Mesothelial cell of epicardium (in vitro differentiated cells): Measurements from ENCODE around the gene CCDC137. TPM values are rescaled to one million over a fixed set of nuclear protein-coding genes. Genes with fewer than 3 reads are reported as not detected.

ENCODE experiments used
- DNase-seq, 2 experiments: peaks; one replicate each; pipeline ENCODE4 v3.0.0; 2021; ENCODE audit warnings: low spot score in 2 of 2; ENCODE audit not compliant: unreplicated experiment in 2 of 2
- H3K27ac Mint-ChIP-seq: 2 replicates; pipeline ENCODE4 v1.8.0; 2021; ENCODE audit warnings: mixed read lengths
- H3K27me3 Mint-ChIP-seq: 2 replicates; pipeline ENCODE4 v1.8.0; 2021; ENCODE audit warnings: low read depth, mixed read lengths
- H3K36me3 Mint-ChIP-seq: 2 replicates; pipeline ENCODE4 v1.8.0; 2021; ENCODE audit warnings: mixed read lengths
- H3K4me1 Mint-ChIP-seq: 2 replicates; pipeline ENCODE4 v1.8.0; 2021; ENCODE audit warnings: mixed read lengths
- H3K4me3 Mint-ChIP-seq: 2 replicates; pipeline ENCODE4 v1.8.0; 2021; ENCODE audit warnings: mild to moderate bottlenecking, moderate library complexity, mixed read lengths
- H3K9me3 Mint-ChIP-seq: 2 replicates; pipeline ENCODE4 v1.8.0; 2021; ENCODE audit warnings: mixed read lengths
- CTCF ChIP-seq: fragments of 200-600 bp; sonication (generic); IDR thresholded peaks from one replicate; pipeline ENCODE4 v1.5.0; 2021; ENCODE audit warnings: antibody characterized with exemption; ENCODE audit not compliant: unreplicated experiment
- microRNA-seq: library from miRNA; unstranded; fragments of <30 nt; microRNA quantifications from one replicate; pipeline ENCODE4 v1.2.0, GENCODE V29; 2021; ENCODE audit warnings: inconsistent platforms, mixed read lengths
- total RNA-seq: library from RNA; stranded (reverse); gene quantifications from 3 replicates; pipeline ENCODE4 v1.2.1, GENCODE V29; 2021

CCDC137 gene
- total RNA-seq, 1 donor from 2014 or later: 19.6 TPM

- H3K27ac Mint-ChIP-seq: no peak overlapping the region
- peaks cover 7% of the 10 kb centered on the region for H3K27me3 Mint-ChIP-seq
- no peaks in the 10 kb centered on the region for H3K4me1 Mint-ChIP-seq
- no peaks in the 10 kb centered on the region for H3K36me3 Mint-ChIP-seq
- no peak overlapping the region for H3K4me3 Mint-ChIP-seq
- DNase-seq: no peak
- TF ChIP-seq CTCF: no peak
- no peaks in the 10 kb centered on the region for H3K9me3 Mint-ChIP-seq
These were observed 55.9 kb downstream of the CCDC137 start for GRCh38 chr17:81722184-81723120.

Small RNAs within 50 kb of the gene (microRNA-seq; reads per million reads assigned to microRNA genes)
- 0.88 reads per million for gene MIR6786

Other genes starting within 250 kb of the CCDC137 start
- gene ACTG1, start 153.9 kb upstream of the CCDC137 start, total RNA-seq: 4,391 to 4,678 TPM (median 4,589 TPM) in 3 replicates
- gene FSCN2, start 138.4 kb upstream of the CCDC137 start, total RNA-seq: 13.0 to 17.3 TPM (median 13.3 TPM) in 3 replicates
- 35.4 to 37.2 TPM (median 36.0 TPM) in 3 replicates for gene FAAP100, start 114.4 kb upstream of the CCDC137 start, total RNA-seq
- 93.3 to 102 TPM (median 94.5 TPM) in 3 replicates for gene NPLOC4, start 29.6 kb upstream of the CCDC137 start, total RNA-seq
- 2.9 to 3.7 TPM (median 3.1 TPM) in 3 replicates for gene TSPAN10, start 29.5 kb upstream of the CCDC137 start, total RNA-seq
- gene PDE6G, start 10.2 kb upstream of the CCDC137 start, total RNA-seq: 0.59 to 1.4 TPM (median 1.00 TPM) in 3 replicates
- gene OXLD1, start 132 bp upstream of the CCDC137 start, total RNA-seq: 23.9 to 26.5 TPM (median 25.7 TPM) in 3 replicates
- gene ARL16, start 17.1 kb downstream of the CCDC137 start, total RNA-seq: 42.8 to 44.7 TPM (median 44.5 TPM) in 3 replicates
- 114 to 122 TPM (median 119 TPM) in 3 replicates for gene HGS, start 17.3 kb downstream of the CCDC137 start, total RNA-seq
- 53.9 to 56.7 TPM (median 54.1 TPM) in 3 replicates for gene MRPL12, start 36.6 kb downstream of the CCDC137 start, total RNA-seq
- gene SLC25A10, start 45.5 kb downstream of the CCDC137 start, total RNA-seq: 13.2 to 15.7 TPM (median 15.2 TPM) in 3 replicates
- 0.18 to 0.74 TPM (median 0.66 TPM) in 3 replicates for gene GCGR, start 137.4 kb downstream of the CCDC137 start, total RNA-seq
- gene MCRIP1, start 166.6 kb downstream of the CCDC137 start, total RNA-seq: 96.2 to 104 TPM (median 103 TPM) in 3 replicates
- gene PPP1R27, start 168.3 kb downstream of the CCDC137 start, total RNA-seq: 0.35 TPM in 1 of 3 replicates, not detected in the others
- 405 to 433 TPM (median 421 TPM) in 3 replicates for gene P4HB, start 193.8 kb downstream of the CCDC137 start, total RNA-seq
- 258 to 275 TPM (median 268 TPM) in 3 replicates for gene ARHGDIA, start 204.6 kb downstream of the CCDC137 start, total RNA-seq
- 78.5 to 86.1 TPM (median 79.5 TPM) in 3 replicates for gene ALYREF, start 224.8 kb downstream of the CCDC137 start, total RNA-seq
- 103 to 115 TPM (median 108 TPM) in 3 replicates for gene ANAPC11, start 225.0 kb downstream of the CCDC137 start, total RNA-seq
- 0.75 to 1.7 TPM (median 1.2 TPM) in 3 replicates for gene NPB, start 235.5 kb downstream of the CCDC137 start, total RNA-seq
- 16.8 to 20.5 TPM (median 17.5 TPM) in 3 replicates for gene PCYT2, start 244.7 kb downstream of the CCDC137 start, total RNA-seq